GM12873 (cell line): ENCODE data around the gene C10orf90.

Experiments used
- TF ChIP-seq, protein P1 (sequence below): IDR thresholded peaks from 2 replicates; pipeline ENCODE4 v1.5.1; 2012; ENCODE audit warnings: low read depth, mild to moderate bottlenecking, moderate library complexity, low read length, control low read depth; ENCODE audit not compliant: insufficient read depth; ENCODE audit errors: missing control alignments

The C10orf90 gene

DNA sequence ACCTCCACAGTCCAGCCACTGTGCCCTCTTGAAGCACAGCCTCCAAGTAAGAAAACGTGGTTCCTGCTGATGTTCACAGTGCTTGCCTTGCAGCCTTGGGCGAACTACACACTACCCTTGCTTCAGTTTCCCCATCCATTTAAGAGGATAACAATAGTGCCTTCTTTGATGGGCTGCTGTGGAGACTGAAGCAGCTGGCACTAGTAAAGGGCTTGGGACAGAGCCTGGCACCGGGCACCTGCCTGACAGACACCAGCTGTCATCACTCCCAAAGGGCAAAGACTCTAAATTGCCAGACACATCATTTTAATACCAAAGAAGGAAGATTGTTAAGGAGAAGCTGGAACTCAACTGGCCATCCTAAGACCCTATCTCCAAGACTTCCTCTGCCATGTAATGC, 3.1 kb upstream of the C10orf90 start:
- TF ChIP-seq, protein P1, sequence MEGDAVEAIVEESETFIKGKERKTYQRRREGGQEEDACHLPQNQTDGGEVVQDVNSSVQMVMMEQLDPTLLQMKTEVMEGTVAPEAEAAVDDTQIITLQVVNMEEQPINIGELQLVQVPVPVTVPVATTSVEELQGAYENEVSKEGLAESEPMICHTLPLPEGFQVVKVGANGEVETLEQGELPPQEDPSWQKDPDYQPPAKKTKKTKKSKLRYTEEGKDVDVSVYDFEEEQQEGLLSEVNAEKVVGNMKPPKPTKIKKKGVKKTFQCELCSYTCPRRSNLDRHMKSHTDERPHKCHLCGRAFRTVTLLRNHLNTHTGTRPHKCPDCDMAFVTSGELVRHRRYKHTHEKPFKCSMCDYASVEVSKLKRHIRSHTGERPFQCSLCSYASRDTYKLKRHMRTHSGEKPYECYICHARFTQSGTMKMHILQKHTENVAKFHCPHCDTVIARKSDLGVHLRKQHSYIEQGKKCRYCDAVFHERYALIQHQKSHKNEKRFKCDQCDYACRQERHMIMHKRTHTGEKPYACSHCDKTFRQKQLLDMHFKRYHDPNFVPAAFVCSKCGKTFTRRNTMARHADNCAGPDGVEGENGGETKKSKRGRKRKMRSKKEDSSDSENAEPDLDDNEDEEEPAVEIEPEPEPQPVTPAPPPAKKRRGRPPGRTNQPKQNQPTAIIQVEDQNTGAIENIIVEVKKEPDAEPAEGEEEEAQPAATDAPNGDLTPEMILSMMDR, result no peak

DNA sequence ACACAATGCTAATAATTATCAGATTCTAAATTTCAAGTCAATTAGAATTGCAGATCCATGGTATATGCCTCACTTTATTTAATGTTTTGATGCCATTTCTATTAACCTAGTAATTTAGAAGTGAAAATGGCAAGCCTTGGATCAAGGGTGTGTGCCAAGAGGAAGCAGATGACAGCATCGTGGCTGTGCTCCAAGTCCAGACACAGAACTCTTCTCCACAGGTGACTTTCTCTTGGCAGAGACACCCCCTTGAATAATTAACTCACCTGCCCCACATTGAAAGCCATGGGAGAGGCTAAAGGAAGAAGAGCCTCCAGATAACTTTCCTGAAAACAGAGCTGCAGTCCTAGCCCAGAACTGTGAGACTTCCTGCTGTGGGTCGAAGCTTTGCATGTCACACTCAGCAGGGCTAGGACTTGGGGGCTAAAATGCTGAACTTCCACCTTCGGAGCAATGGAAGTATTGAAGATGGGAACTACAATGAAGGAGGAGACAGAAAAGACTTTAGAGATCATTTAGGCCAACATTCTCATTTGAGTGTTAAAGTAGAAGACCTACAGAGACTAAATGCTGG, 996 bp upstream of the C10orf90 start:
- TF ChIP-seq, protein P1, result no peak

DNA sequence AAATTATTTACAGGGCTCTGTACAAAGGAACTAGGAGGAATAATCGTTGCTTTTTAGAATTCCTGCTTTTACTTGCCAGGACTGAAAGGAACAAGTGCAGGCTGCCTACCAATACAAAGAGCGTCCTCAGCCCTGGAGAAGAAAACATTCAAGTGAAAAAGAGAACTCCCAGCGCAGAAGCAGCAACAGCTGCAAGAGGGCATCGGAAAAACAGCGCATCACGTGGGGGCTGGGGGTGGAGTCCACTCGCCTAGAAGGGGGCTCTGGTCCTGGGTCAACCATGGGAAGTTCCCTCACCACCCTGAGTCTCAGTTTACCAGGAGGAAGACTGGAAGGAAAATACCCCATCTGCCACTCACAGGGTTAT, 385 bp upstream of the C10orf90 start:
- TF ChIP-seq, protein P1, result no peak

DNA sequence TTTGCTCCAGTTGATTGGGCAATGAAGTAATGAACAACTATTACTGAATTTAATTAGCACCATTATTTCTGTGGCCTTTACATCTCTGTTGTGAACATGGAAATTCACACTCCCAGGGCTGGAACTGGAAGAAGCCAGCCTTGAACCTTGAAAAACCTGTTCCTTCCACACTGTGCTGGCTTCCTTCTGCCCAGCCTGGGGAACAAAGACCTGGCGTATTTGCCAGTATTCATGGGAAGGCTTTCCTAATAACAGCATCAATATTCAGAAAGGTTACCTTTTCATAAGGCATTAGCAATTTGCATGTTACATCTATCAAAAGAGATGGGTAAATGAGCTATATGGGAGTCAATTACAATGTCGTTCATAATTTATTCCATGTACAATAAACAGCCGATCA, 1.3 kb downstream of the C10orf90 start:
- TF ChIP-seq, protein P1, result no peak

DNA sequence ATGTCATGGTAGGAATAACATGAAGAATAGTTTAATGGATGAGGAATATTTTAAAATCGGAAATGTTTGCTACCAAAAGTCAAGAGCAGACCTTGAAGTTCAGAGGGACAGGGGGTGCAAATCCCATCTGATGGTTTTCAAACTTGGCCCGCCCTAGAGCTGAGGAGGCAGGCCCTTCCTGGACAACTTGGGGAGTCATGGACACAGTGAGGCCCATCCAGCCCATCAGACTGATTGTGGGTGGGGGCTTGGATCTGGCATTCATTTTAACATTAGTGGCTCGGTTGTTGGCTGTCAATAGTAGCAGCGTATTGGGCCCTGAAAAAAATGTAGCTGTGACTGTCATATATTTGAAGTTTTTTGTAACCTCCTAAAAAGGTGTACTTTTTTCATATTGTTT, 2.0 kb downstream of the C10orf90 start:
- TF ChIP-seq, protein P1, result no peak

DNA sequence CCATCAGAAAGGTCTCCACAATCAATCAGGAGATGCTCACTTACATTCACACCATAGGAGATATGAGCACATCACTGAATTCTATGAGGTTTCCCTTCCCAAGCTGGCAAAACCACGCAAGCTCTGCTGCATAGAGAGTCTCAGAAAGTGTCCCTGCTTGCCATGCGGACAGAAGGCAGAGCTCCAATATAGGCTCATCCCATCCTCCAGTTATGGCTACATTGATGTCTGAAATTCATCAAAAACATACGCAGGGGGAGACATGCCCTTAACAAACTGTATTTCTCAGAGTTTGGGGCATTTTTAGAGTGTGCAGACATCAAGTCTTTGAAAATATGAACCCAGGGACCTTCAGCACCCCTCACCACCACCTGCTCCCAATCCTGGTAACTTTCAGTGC, 2.9 kb downstream of the C10orf90 start:
- TF ChIP-seq, protein P1, result no peak

DNA sequence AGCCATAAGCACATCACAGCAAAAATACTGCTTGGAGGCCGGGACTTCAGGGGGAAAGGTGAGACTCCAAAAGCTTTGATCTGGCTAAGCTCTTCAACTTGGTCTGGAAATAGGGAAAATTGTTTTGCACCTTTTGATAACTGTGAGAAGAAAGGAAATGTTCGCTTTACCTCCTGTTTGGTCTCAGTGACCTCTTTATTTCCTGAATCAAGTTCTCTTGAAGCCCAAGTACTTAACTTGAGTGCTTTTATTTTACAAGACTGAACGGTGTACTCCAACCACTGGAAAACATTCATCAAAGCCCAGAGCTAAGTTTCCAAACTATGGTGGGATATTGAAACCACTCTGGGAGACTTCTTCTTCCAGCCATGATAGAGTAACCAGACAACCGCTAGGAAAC, 5.3 kb downstream of the C10orf90 start:
- TF ChIP-seq, protein P1, result no peak
